ENCODE measurements around the gene EFCAB14.
A peak's percentile ranks its signal among the peaks of the same experiment; 100 is the strongest.
"Not testable (repeated sequence)": the region's sequence is repeated elsewhere in the genome, so short reads cannot be mapped to it uniquely, and the experiment has no call there.

Gene EFCAB14

GRCh38 chr1:46652321-46653100 lies 66.4 kb downstream of the EFCAB14 start:
- DNase-seq = no peak

- DNase-seq = not testable (repeated sequence)
Measured at GRCh38 chr1:46651152-46651551, 67.8 kb downstream of the EFCAB14 start.

- DNase-seq = no peak
Measured at GRCh38 chr1:46650491-46650890, 68.4 kb downstream of the EFCAB14 start.

GRCh38 chr1:46649764-46650163 lies 69.2 kb downstream of the EFCAB14 start:
- DNase-seq = no peak

- DNase-seq = no peak
Measured at GRCh38 chr1:46647611-46648010, 71.3 kb downstream of the EFCAB14 start.

- DNase-seq = no peak
Measured at GRCh38 chr1:46646844-46647243, 72.1 kb downstream of the EFCAB14 start.

- no peak for DNase-seq
Measured at GRCh38 chr1:46646331-46646730, 72.6 kb downstream of the EFCAB14 start.

- DNase-seq = no peak
Measured at GRCh38 chr1:46645815-46646214, 73.1 kb downstream of the EFCAB14 start.

- DNase-seq = peak in 1 of 2 experiments; percentile 27
Measured at GRCh38 chr1:46643368-46643775, 75.5 kb downstream of the EFCAB14 start.

GRCh38 chr1:46642115-46642680 lies 76.7 kb downstream of the EFCAB14 start:
- no peak for DNase-seq

GRCh38 chr1:46639547-46639946 lies 79.4 kb downstream of the EFCAB14 start:
- no peak for DNase-seq

- DNase-seq = peak in 1 of 2 experiments; percentile 28
Measured at GRCh38 chr1:46638921-46639320, 80.0 kb downstream of the EFCAB14 start.

GRCh38 chr1:46637444-46638083 lies 81.3 kb downstream of the EFCAB14 start:
- no peak for DNase-seq

GRCh38 chr1:46635205-46635604 lies 83.7 kb downstream of the EFCAB14 start:
- no peak for DNase-seq

- no peak for DNase-seq
Measured at GRCh38 chr1:46630719-46631118, 88.2 kb downstream of the EFCAB14 start.

All from NCI-H526 (cell line).